Prostate gland (tissue), 2 donors: ENCODE data around the gene DSCAML1.

Experiments
- POLR2A ChIP-seq: fragments of 450-650 bp; IDR thresholded peaks from one replicate; pipeline ENCODE4 v1.6.1; 2016; ENCODE audit warnings: antibody characterized with exemption, mild to moderate bottlenecking
- TF ChIP-seq, protein P1 (sequence below), 4 experiments: fragments of 200-600 bp in 2 of 4; fragments of 450-650 bp in 2 of 4; sonication (generic) in 2 of 4; IDR thresholded peaks; 1 replicate in 3 of 4; 2 replicates in 1 of 4; pipeline ENCODE4 v1.5.1; 2016 to 2019; ENCODE audit warnings: antibody characterized with exemption in 4 of 4, mild to moderate bottlenecking in 2 of 4, moderate library complexity in 2 of 4

DNA sequence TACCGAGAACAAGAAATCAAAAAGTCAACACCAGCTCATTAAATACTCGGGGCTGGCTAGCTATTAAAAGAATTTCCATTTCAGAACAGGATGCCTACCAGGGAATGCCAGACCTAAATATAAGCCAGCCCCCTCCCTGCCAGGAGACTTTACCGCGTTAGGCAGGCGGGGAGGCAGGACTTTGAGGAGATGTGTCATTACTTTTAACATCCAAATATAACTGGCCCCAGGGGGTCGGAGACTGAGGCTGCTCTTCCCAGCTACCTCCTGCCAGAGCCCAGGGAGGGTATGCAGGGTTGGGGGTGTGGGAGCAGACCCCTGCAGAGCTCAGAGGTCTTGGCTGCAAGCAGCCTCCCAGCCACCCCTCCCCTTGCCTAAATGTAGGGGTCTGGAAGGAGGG, 183.5 kb downstream of the DSCAML1 start:
- TF ChIP-seq POLR2A, result no peak
- TF ChIP-seq, protein P1, sequence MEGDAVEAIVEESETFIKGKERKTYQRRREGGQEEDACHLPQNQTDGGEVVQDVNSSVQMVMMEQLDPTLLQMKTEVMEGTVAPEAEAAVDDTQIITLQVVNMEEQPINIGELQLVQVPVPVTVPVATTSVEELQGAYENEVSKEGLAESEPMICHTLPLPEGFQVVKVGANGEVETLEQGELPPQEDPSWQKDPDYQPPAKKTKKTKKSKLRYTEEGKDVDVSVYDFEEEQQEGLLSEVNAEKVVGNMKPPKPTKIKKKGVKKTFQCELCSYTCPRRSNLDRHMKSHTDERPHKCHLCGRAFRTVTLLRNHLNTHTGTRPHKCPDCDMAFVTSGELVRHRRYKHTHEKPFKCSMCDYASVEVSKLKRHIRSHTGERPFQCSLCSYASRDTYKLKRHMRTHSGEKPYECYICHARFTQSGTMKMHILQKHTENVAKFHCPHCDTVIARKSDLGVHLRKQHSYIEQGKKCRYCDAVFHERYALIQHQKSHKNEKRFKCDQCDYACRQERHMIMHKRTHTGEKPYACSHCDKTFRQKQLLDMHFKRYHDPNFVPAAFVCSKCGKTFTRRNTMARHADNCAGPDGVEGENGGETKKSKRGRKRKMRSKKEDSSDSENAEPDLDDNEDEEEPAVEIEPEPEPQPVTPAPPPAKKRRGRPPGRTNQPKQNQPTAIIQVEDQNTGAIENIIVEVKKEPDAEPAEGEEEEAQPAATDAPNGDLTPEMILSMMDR (IDR thresholded peaks at IDR 0.05), result no peak
